Upper lobe of left lung (tissue), 4 donors: Measurements from ENCODE around the gene DMTF1.

ENCODE experiments used
- POLR2A ChIP-seq, 4 donors: fragments of 450-650 bp; IDR thresholded peaks; one replicate each; pipeline ENCODE4 v1.5.1; 2016 to 2017; ENCODE audit warnings: antibody characterized with exemption in 4 of 4, mild to moderate bottlenecking in 2 of 4
- POLR2AphosphoS5 ChIP-seq, 2 donors: sonication (generic); formaldehyde crosslinking; IDR thresholded peaks; one replicate each; pipeline ENCODE4 v1.5.1; 2017; ENCODE audit warnings: antibody characterized with exemption in 2 of 2

GRCh38 chr7:87188930-87189329 is 36.7 kb downstream of the DMTF1 start:
- TF ChIP-seq POLR2A (IDR thresholded peaks at IDR 0.05) (no peak), POLR2AphosphoS5 (IDR thresholded peaks at IDR 0.05) (no peak)
